ENCODE data around the gene PURA.
A peak's percentile ranks its signal among the peaks of the same experiment; 100 is the strongest.
"Not testable (repeated sequence)": the region's sequence is repeated elsewhere in the genome, so short reads cannot be mapped to it uniquely, and the experiment has no call there.

Gene PURA

GRCh38 chr5:140135127-140135526, 21.2 kb downstream of the PURA start:
- DNase-seq (ENCODE audit: low read depth in 2 of 2, low spot score in 1 of 2), result no peak

GRCh38 chr5:140136624-140137023, 22.7 kb downstream of the PURA start:
- DNase-seq (ENCODE audit: low read depth in 2 of 2, low spot score in 1 of 2), result no peak

- DNase-seq (ENCODE audit: low read depth in 2 of 2, low spot score in 1 of 2), result no peak
These were observed 26.5 kb downstream of the PURA start for GRCh38 chr5:140140435-140140834.

- DNase-seq (ENCODE audit: low read depth in 2 of 2, low spot score in 1 of 2), result no peak
These were observed 27.3 kb downstream of the PURA start for GRCh38 chr5:140141241-140141640.

GRCh38 chr5:140142246-140142645, 28.3 kb downstream of the PURA start:
- no peak for DNase-seq (ENCODE audit: low read depth in 2 of 2, low spot score in 1 of 2)

GRCh38 chr5:140142856-140143255, 28.9 kb downstream of the PURA start:
- DNase-seq (ENCODE audit: low read depth in 2 of 2, low spot score in 1 of 2), result no peak

GRCh38 chr5:140143521-140144258, 29.8 kb downstream of the PURA start:
- no peak for DNase-seq (ENCODE audit: low read depth in 2 of 2, low spot score in 1 of 2)

GRCh38 chr5:140145256-140145655, 31.3 kb downstream of the PURA start:
- no peak for DNase-seq (ENCODE audit: low read depth in 2 of 2, low spot score in 1 of 2)

- no peak for DNase-seq (ENCODE audit: low read depth in 2 of 2, low spot score in 1 of 2)
These were observed 32.1 kb downstream of the PURA start for GRCh38 chr5:140145818-140146522.

GRCh38 chr5:140146523-140146842, 32.6 kb downstream of the PURA start:
- DNase-seq (ENCODE audit: low read depth in 2 of 2, low spot score in 1 of 2), result no peak

GRCh38 chr5:140147460-140147859, 33.6 kb downstream of the PURA start:
- DNase-seq (ENCODE audit: low read depth in 2 of 2, low spot score in 1 of 2), result no peak

GRCh38 chr5:140148508-140148907, 34.6 kb downstream of the PURA start:
- DNase-seq (ENCODE audit: low read depth in 2 of 2, low spot score in 1 of 2), result no peak

GRCh38 chr5:140150201-140150600, 36.3 kb downstream of the PURA start:
- no peak for DNase-seq (ENCODE audit: low read depth in 2 of 2, low spot score in 1 of 2)

- DNase-seq (ENCODE audit: low read depth in 2 of 2, low spot score in 1 of 2), result no peak
These were observed 37.5 kb downstream of the PURA start for GRCh38 chr5:140151144-140152021.

- no peak for DNase-seq (ENCODE audit: low read depth in 2 of 2, low spot score in 1 of 2)
These were observed 38.4 kb downstream of the PURA start for GRCh38 chr5:140152022-140152999.

GRCh38 chr5:140153255-140153654, 39.3 kb downstream of the PURA start:
- no peak for DNase-seq (ENCODE audit: low read depth in 2 of 2, low spot score in 1 of 2)

- DNase-seq (ENCODE audit: low read depth in 2 of 2, low spot score in 1 of 2), result no peak
These were observed 40.0 kb downstream of the PURA start for GRCh38 chr5:140153905-140154304.

GRCh38 chr5:140154710-140155381, 40.9 kb downstream of the PURA start:
- not testable (repeated sequence) for DNase-seq (ENCODE audit: low read depth in 2 of 2, low spot score in 1 of 2)

GRCh38 chr5:140157032-140157781, 43.3 kb downstream of the PURA start:
- DNase-seq (ENCODE audit: low read depth in 2 of 2, low spot score in 1 of 2), result peak; percentile 65 to 83
